GM18519 (cell line): Measurements from ENCODE around the gene DR1.
"Not testable (repeated sequence)": the region's sequence is repeated elsewhere in the genome, so short reads cannot be mapped to it uniquely, and the experiment has no call there.

ENCODE experiments used
- ATAC-seq: cut with Tn5 transposase; IDR thresholded peaks from one replicate; pipeline ENCODE4 v1.9.1; 2021; ENCODE audit warnings: mild to moderate bottlenecking, moderate library complexity; ENCODE audit not compliant: unreplicated experiment, low FRiP score

DR1 gene

GRCh38 chr1:93339171-93339697 lies 6.5 kb upstream of the DR1 start:
- ATAC-seq, result no peak

- no peak for ATAC-seq
Observed at GRCh38 chr1:93340090-93340489, 5.6 kb upstream of the DR1 start.

GRCh38 chr1:93344484-93344883 lies 1.2 kb upstream of the DR1 start:
- no peak for ATAC-seq

- ATAC-seq, result no peak
Observed at GRCh38 chr1:93344886-93345632, 648 bp upstream of the DR1 start.

- ATAC-seq, result peak; percentile 13
Observed at GRCh38 chr1:93346421-93346993, 800 bp downstream of the DR1 start.

GRCh38 chr1:93347334-93347899 lies 1.7 kb downstream of the DR1 start:
- no peak for ATAC-seq

GRCh38 chr1:93348104-93348728 lies 2.5 kb downstream of the DR1 start:
- ATAC-seq, result no peak

- no peak for ATAC-seq
Observed at GRCh38 chr1:93349231-93350135, 3.8 kb downstream of the DR1 start.

- no peak for ATAC-seq
Observed at GRCh38 chr1:93350322-93350721, 4.6 kb downstream of the DR1 start.

GRCh38 chr1:93350875-93351274 lies 5.2 kb downstream of the DR1 start:
- ATAC-seq, result no peak

GRCh38 chr1:93351346-93351745 lies 5.6 kb downstream of the DR1 start:
- not testable (repeated sequence) for ATAC-seq

GRCh38 chr1:93352376-93352775 lies 6.7 kb downstream of the DR1 start:
- ATAC-seq, result no peak

- ATAC-seq, result no peak
Observed at GRCh38 chr1:93353286-93353685, 7.6 kb downstream of the DR1 start.

- no peak for ATAC-seq
Observed at GRCh38 chr1:93354749-93355148, 9.0 kb downstream of the DR1 start.

GRCh38 chr1:93357242-93357641 lies 11.5 kb downstream of the DR1 start:
- no peak for ATAC-seq

- ATAC-seq, result no peak
Observed at GRCh38 chr1:93358293-93358692, 12.6 kb downstream of the DR1 start.

- ATAC-seq, result no peak
Observed at GRCh38 chr1:93360111-93360510, 14.4 kb downstream of the DR1 start.

- no peak for ATAC-seq
Observed at GRCh38 chr1:93362237-93362636, 16.5 kb downstream of the DR1 start.

GRCh38 chr1:93365813-93366212 lies 20.1 kb downstream of the DR1 start:
- no peak for ATAC-seq

GRCh38 chr1:93369734-93370133 lies 24.0 kb downstream of the DR1 start:
- ATAC-seq, result no peak
